Renal cortical epithelial cell (primary cell): ENCODE results near the gene ABTB1. TPM values are rescaled to one million over a fixed set of nuclear protein-coding genes. Genes with fewer than 3 reads are reported as not detected.
"Not testable (repeated sequence)": the region's sequence is repeated elsewhere in the genome, so short reads cannot be mapped to it uniquely, and the experiment has no call there.

Experiments used
- DNase-seq: peaks from one replicate; pipeline ENCODE4 v3.0.0-alpha.2; 2011; ENCODE audit warnings: low read depth
- total RNA-seq: library from RNA; depleted of rRNA; stranded (reverse); fragments of >200 nt; gene quantifications from 2 replicates; pipeline ENCODE4 v1.2.3, GENCODE V29; 2014

Gene ABTB1
- total RNA-seq, 1 donor from 2014 or later = 13.5 TPM

DNA sequence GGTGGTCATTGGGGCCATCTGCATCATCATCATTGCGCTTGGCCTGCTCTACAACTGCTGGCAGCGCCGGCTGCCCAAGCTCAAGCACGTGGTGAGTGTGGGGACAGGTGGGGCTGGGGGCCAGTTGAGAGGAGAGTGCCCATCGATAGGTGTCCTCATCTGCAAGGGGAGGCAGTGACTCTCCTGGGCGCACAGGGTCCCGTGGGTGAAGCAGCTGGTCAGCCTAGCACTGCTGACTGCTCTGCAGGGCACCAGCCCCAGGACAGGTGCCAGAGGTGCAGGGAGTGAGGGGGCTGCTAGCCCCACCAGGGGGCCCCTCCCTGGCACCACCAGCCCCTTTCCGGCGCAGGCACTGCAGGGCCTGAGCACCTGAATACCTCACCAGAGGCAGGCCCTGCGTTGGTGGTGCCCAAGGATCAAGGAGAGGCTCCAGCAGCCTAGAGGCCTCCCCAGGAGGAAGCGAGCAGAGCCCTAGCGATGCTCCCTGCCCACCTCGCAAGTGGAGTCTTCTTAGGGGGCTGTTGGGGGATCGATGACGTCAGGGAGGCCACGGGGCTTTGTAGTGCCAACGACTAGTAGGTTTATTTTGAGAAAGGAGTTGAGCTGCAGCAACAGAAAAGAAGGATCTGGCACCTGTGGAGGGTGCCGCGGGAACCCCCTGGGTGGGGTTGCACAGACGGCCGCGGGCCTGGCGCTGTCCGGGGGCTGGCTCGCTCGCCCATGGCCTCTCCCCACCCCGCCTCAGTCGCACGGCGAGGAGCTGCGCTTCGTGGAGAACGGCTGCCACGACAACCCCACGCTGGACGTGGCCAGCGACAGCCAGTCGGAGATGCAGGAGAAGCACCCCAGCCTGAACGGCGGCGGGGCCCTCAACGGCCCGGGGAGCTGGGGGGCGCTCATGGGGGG is 976 bp upstream of the ABTB1 start:
- no peak for DNase-seq

DNA sequence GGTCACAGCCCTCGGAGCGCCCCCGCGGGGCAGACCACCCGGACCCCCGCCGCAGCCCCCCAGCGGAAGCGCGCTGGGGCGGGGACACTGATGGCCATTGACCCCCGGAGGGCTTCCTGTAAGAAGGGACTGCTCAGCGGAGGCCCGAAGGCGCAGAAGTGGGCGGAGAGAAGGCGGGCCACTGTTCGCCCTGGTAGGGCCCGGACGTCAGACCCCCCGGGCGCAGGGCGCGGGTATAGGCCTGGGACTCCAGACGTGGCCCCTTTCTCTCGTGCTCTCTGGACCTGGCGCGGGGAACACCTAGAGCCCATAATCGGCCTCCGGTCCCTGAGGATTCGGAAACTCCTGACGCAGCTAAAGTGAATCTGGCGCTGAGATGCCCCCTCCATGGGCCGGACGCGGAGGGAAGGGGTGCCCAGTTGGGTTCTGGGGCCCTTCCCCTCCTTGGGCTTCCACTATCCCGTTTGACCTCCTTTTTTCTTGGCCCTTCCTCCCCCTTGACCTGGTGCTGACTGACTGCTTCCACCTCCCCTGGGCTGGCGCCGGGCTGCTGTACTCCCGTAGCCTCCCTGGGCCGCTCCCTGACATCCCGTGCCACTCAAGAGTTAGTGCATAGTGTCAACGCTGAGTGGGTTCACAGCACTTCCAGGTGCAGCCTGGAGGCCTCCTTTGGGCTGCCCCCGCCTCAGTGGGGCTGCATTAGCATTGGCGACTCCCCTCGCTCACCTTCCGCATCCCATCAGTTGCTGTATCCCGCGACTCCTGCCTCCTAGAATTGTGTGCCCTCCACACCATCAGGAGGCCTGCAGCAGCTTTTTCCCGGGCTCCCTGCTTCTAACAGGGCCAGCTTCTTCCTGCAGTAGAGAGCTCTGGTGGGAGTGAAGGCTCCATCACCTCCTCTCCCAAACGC is 694 bp downstream of the ABTB1 start:
- no peak for DNase-seq

- no peak for DNase-seq
These were observed 1.5 kb downstream of the ABTB1 start for GRCh38 chr3:127674101-127674721.

GRCh38 chr3:127674790-127675189 is 2.0 kb downstream of the ABTB1 start:
- DNase-seq = no peak

GRCh38 chr3:127675651-127676391 is 3.1 kb downstream of the ABTB1 start:
- DNase-seq = no peak

- no peak for DNase-seq
These were observed 3.7 kb downstream of the ABTB1 start for GRCh38 chr3:127676456-127676855.

DNA sequence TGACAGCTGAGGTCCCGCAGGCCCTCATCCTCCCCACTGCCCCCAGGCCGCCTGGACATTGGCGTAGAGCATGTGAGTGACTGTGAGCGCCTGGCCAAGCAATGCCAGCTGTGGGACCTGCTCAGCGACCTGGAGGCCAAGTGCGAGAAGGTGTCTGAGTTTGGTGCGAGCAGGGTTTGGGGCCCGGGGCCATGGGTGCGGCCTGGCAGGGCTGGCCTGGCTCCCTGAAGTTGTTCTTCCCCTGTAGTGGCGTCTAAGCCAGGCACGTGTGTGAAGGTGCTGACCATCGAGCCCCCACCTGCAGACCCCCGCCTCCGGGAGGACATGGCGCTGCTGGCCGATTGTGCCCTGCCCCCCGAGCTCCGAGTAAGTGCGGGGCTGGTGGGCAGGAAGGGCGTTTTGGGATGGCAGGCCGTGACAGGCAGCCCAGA is 4.2 kb downstream of the ABTB1 start:
- no peak for DNase-seq

DNA sequence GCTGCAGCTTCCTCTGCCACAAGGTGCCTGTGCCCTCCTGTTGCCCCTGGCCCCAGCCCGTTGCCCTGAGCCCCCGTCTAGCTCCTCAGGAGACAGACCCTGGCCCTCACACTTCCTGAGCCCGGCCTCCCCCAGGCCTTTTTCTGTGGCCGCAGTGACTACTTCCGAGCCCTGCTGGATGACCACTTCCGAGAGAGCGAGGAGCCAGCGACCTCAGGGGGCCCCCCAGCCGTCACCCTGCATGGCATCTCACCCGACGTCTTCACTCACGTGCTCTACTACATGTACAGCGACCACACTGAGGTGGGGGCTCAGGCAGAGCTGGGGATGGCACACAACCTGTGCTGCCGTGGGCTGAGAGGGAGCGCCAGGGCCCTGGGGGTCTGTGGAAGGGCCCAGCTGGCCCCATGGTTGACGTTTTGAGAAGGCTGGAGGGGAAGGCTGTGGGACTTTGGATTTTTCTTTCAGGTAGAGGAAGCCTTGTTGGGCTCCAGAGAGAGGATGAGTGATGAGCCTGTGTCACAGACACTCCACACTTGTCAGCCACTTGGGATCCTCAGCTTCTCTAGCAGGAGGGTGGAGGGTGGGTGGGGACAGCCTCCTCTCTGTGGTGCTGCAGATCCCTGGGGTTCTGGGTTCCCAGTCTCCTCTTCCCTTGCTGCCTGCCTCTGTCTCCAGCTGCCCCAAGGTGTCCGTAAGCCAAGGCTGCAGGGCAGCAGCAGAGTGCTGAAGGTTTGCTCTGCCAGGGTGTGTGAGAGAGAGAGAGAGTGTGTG is 5.0 kb downstream of the ABTB1 start:
- no peak for DNase-seq

GRCh38 chr3:127678315-127678599 is 5.5 kb downstream of the ABTB1 start:
- DNase-seq = no peak

- DNase-seq = no peak
These were observed 6.1 kb downstream of the ABTB1 start for GRCh38 chr3:127678611-127679533.

DNA sequence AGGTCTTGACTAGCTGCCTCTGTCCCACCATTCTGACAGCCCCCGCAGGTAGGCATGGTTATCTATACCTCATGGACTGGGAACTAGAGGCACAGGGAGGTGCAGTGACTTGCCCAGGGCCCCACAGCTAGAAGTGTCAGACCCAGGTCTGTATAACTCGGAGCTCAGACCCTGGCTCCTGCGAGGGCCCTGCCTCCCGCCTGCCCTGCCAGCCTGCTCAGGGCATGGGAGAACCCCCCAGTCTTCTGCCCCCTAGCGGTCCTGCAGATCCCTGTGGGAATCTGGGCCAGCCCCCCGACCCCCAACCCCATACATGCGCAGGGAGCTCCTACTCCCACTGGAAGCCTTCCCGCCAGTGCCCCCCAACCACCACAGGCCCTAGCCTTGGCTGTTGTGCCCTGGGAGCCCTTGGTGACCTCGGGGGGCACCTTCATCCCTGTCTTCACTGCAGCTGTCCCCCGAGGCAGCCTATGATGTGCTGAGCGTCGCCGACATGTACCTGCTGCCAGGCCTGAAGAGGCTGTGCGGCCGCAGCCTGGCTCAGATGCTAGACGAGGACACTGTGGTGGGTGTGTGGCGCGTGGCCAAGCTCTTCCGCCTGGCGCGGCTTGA is 6.9 kb downstream of the ABTB1 start:
- no peak for DNase-seq

DNA sequence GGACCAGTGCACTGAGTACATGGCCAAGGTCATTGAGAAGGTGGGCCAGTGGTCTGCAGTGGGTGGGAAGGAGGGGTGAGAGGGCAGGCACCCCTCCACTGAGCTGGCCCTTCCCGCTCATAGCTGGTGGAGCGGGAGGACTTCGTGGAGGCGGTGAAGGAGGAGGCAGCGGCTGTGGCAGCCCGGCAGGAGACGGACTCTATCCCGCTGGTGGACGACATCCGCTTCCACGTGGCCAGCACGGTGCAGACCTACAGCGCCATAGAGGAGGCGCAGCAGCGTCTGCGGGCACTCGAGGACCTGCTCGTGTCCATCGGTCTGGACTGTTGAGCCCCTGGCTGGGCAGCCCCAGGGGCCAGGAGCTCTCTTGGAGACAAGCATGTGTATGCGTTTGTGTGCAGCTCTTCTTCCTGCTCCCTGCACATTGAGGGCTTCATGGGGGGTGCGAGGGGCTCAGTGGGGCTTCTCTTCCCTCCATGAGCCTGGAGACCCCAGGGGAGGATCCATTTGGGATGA is 7.5 kb downstream of the ABTB1 start:
- no peak for DNase-seq

DNA sequence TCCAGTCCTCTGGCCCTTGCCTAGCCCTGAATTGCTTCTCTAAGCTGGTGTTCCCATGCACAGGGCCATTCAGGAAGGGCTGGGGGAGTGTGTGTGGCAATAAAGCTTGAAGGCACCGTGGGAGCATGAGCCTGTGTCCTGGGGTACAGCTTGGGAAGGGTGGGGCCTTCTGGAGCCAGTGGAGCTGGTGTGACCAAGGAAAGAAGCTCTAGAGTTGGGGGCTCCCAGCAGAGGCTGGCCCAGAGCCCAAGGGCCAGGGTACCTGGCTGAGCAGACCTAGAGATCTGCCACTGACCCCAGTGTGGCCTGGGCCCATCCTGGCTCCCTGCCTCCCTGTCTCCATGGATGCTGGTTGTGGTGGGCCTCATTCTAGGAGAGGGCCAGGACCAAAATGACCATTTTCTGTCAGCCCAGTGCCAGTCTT is 8.1 kb downstream of the ABTB1 start:
- no peak for DNase-seq

DNA sequence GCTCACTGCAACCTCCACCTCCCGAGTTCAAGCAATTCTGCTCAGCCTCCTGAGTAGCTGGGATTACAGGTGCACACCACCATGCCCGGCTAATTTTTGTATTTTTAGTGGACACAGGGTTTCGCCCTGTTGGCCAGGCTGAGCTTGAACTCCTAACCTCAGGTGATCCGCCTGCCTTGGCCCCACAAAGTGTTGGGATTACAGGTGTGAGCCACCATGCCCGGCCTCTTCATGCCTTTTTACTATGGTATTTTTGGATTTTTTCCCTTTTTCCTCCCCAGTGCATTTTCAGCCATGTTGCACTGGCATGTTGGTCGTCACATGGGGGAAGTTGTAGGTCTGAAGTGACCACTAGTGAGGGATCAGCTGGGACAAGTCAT is 9.4 kb downstream of the ABTB1 start:
- not testable (repeated sequence) for DNase-seq

- no peak for DNase-seq
These were observed 9.8 kb downstream of the ABTB1 start for GRCh38 chr3:127682561-127682960.

GRCh38 chr3:127684871-127685707 is 12.3 kb downstream of the ABTB1 start:
- DNase-seq = no peak

GRCh38 chr3:127685708-127686511 is 13.2 kb downstream of the ABTB1 start:
- no peak for DNase-seq
